Measurements from ENCODE around the gene UNC5C.

The UNC5C gene

GRCh38 chr4:95546866-95547714 lies 1.7 kb downstream of the UNC5C start:
- FAIRE-seq (no peak), DNase-seq (ENCODE audit: extremely low spot score, insufficient read length, low read depth) (no peak)

- DNase-seq (ENCODE audit: extremely low spot score, insufficient read length, low read depth) (no peak), FAIRE-seq (no peak)
Observed at GRCh38 chr4:95546221-95546620, 2.6 kb downstream of the UNC5C start.

- no peak for FAIRE-seq
Observed at GRCh38 chr4:95545546-95545945, 3.2 kb downstream of the UNC5C start.

GRCh38 chr4:95544113-95545103 lies 4.4 kb downstream of the UNC5C start:
- FAIRE-seq (no peak), DNase-seq (ENCODE audit: extremely low spot score, insufficient read length, low read depth) (no peak)

More at GRCh38 chr4:95545546-95545945, 3.2 kb downstream of the UNC5C start:
- DNase-seq (ENCODE audit: extremely low spot score, insufficient read length, low read depth), result no peak

- no peak for FAIRE-seq
Observed at GRCh38 chr4:95541889-95542607, 6.7 kb downstream of the UNC5C start.

GRCh38 chr4:95541094-95541493 lies 7.7 kb downstream of the UNC5C start:
- FAIRE-seq (no peak), DNase-seq (ENCODE audit: extremely low spot score, insufficient read length, low read depth) (no peak)

More at GRCh38 chr4:95541889-95542607, 6.7 kb downstream of the UNC5C start:
- DNase-seq (ENCODE audit: extremely low spot score, insufficient read length, low read depth), result no peak

GRCh38 chr4:95540227-95540626 lies 8.5 kb downstream of the UNC5C start:
- DNase-seq (ENCODE audit: extremely low spot score, insufficient read length, low read depth) (no peak), FAIRE-seq (no peak)

- DNase-seq (ENCODE audit: extremely low spot score, insufficient read length, low read depth) (no peak), FAIRE-seq (no peak)
Observed at GRCh38 chr4:95539106-95539505, 9.7 kb downstream of the UNC5C start.

GRCh38 chr4:95537863-95538488 lies 10.8 kb downstream of the UNC5C start:
- FAIRE-seq (no peak), DNase-seq (ENCODE audit: extremely low spot score, insufficient read length, low read depth) (no peak)

GRCh38 chr4:95537191-95537590 lies 11.6 kb downstream of the UNC5C start:
- no peak for DNase-seq (ENCODE audit: extremely low spot score, insufficient read length, low read depth)
- FAIRE-seq, result no peak

GRCh38 chr4:95536650-95537049 lies 12.1 kb downstream of the UNC5C start:
- no peak for FAIRE-seq
- no peak for DNase-seq (ENCODE audit: extremely low spot score, insufficient read length, low read depth)

GRCh38 chr4:95535180-95535579 lies 13.6 kb downstream of the UNC5C start:
- no peak for FAIRE-seq

GRCh38 chr4:95534032-95534431 lies 14.7 kb downstream of the UNC5C start:
- FAIRE-seq, result no peak

More at GRCh38 chr4:95535180-95535579, 13.6 kb downstream of the UNC5C start:
- DNase-seq (ENCODE audit: extremely low spot score, insufficient read length, low read depth), result no peak

GRCh38 chr4:95533254-95533653 lies 15.5 kb downstream of the UNC5C start:
- DNase-seq (ENCODE audit: extremely low spot score, insufficient read length, low read depth) (no peak), FAIRE-seq (no peak)

More at GRCh38 chr4:95534032-95534431, 14.7 kb downstream of the UNC5C start:
- no peak for DNase-seq (ENCODE audit: extremely low spot score, insufficient read length, low read depth)

GRCh38 chr4:95532305-95532704 lies 16.5 kb downstream of the UNC5C start:
- DNase-seq (ENCODE audit: extremely low spot score, insufficient read length, low read depth) (no peak), FAIRE-seq (no peak)

- FAIRE-seq, result no peak
- no peak for DNase-seq (ENCODE audit: extremely low spot score, insufficient read length, low read depth)
Observed at GRCh38 chr4:95531141-95531540, 17.6 kb downstream of the UNC5C start.

- DNase-seq (ENCODE audit: extremely low spot score, insufficient read length, low read depth) (no peak), FAIRE-seq (no peak)
Observed at GRCh38 chr4:95529946-95530345, 18.8 kb downstream of the UNC5C start.

- FAIRE-seq (no peak), DNase-seq (ENCODE audit: extremely low spot score, insufficient read length, low read depth) (no peak)
Observed at GRCh38 chr4:95528388-95528948, 20.3 kb downstream of the UNC5C start.

GRCh38 chr4:95526075-95526474 lies 22.7 kb downstream of the UNC5C start:
- DNase-seq (ENCODE audit: extremely low spot score, insufficient read length, low read depth) (no peak), FAIRE-seq (no peak)
